NCI-H2171 treated with DMSO at 0.1 percent for 48 hours (cell line): ENCODE results near the gene MRNIP.
"Not testable (repeated sequence)": the region's sequence is repeated elsewhere in the genome, so short reads cannot be mapped to it uniquely, and the experiment has no call there.

Source experiments
- DNase-seq: peaks from one replicate; lab custom pipeline; 2025; lab: John Stamatoyannopoulos, UW

MRNIP gene

GRCh38 chr5:179871533-179871932 lies 12.9 kb upstream of the MRNIP start:
- DNase-seq, result not testable (repeated sequence)

DNA sequence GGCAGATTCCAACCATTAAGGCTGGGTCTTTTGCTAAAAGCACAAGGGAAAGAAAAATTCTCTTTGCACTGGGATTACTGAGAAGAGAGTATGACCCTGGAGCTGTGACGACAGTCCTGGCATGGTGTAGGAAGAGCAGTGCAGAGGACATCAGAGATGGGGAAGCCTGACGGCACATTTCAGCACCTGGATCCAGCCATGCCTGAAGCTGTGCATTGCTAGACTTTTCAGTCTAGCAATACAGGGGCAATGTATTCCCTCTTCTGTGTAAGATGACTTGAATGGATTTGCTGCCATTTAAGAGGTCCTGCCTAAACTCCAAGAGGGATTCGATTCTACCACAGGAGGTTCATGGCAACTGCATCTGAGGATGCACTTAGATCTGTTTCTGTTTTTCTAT lies 12.3 kb upstream of the MRNIP start:
- DNase-seq, result no peak

GRCh38 chr5:179870403-179870903 lies 11.8 kb upstream of the MRNIP start:
- no peak for DNase-seq

DNA sequence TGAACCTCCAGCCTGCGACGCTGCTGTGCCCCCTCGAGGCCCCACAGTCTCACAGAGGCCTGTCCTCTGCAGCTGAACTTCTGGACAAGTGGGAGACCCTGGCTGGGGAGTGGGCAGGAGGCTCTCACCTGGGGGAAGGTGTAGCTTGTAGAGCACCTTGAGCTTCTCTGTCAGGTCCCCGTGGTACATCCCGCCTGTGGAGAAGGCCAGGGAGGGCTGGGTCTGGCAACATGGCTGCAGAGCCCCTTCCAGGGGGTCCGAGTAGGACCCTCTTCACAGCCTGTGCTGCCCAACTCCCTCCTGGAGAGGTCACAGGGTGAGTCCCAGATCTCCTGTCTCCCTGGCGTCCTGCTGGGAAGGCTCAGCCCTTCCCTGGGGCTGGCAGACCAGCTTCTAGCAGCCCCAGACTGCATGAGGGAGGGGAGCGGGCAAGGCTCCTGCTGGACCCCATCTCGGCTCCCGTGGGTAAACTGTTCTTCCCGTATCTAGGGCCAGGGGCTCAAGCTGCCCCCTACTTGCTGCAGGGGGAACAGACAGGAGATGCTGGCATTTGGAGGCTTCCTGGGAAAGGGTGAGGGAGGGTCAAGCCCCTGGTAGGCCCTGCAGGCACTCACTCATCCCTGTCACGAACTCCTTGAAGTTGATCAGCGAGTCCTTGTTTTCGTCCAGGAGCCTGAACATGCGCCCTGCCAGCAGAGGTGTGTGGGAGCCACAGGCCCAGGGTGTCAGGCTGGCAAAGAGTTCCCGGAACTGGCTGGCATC lies 11.2 kb upstream of the MRNIP start:
- DNase-seq, result no peak

- DNase-seq, result no peak
Observed at GRCh38 chr5:179869101-179869500, 10.5 kb upstream of the MRNIP start.

DNA sequence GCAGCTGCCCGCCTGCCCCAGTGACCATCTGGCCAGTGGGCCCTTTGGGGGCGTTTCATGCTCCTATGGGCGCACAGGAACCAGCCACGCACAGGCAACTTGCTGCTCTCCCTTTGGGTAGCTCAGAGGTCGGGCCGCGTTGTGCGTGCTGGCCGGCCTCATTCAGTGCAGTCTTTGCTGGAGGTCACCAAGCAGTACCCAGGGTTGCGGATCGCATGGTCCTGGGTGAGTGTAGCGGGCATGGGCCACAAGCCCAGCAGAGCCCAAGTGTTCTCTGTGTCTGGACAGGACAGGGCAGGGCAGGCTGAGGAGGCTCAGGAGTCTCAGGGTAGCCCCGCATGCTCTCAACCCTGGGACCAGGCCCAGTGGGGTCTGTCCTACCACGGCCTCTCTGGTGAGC lies 9.9 kb upstream of the MRNIP start:
- DNase-seq, result no peak

GRCh38 chr5:179867476-179867875 lies 8.9 kb upstream of the MRNIP start:
- no peak for DNase-seq

DNA sequence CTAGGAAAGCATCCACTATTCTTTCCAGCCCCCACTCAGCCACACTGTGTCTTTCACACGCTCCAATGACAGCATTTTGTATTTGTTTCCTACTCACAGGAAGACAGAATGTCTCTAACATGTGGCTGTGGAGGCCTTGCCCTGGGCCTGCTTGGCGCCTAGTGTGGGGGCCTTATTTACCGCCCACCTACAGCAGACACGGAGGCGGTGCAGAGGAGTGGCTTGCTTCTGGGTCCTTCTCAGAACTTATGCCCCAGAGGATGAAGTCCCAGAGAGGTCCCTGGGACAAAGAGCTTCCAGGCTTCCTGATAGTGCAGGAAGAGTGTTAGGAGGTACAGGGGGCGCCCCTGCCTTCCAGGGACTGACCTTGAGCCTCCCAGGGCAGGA lies 8.5 kb upstream of the MRNIP start:
- no peak for DNase-seq

- DNase-seq, result no peak
Observed at GRCh38 chr5:179866241-179867078, 7.8 kb upstream of the MRNIP start.

DNA sequence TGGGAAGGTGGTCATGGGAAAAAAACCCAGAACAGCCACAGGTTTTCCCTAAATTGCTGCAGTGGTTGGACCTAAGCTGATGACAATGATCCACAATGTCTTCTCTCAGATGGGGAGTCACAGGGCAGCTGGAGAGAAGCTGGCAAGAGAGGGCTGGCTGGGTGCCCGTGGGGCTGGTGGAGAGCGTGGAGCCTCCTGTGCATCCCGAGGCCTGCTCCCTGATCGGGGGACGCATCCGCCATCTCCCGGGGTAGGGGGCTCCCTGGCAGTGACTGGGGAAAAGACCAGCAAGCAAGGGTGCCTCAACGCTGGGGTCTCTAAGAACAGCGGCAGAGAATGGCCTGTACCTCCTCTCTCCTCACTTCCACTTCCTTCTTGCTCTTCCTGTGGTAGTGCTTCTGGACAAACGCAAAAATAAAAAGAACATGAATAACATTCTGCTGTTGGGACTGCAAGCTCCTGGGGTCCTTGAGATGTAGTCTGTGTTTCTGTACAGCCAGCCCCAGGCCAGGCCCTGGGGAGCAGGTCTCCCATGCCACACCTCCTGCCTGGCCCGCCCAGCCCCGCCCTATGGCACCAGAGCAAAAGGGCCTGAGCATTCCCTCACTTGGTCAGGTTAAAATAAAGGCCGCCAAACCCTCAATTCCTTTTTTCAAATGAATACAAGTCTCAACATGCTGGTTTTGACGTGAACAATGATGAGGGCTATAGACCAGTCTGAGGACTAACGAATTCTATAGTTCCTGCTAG lies 7.0 kb upstream of the MRNIP start:
- no peak for DNase-seq

DNA sequence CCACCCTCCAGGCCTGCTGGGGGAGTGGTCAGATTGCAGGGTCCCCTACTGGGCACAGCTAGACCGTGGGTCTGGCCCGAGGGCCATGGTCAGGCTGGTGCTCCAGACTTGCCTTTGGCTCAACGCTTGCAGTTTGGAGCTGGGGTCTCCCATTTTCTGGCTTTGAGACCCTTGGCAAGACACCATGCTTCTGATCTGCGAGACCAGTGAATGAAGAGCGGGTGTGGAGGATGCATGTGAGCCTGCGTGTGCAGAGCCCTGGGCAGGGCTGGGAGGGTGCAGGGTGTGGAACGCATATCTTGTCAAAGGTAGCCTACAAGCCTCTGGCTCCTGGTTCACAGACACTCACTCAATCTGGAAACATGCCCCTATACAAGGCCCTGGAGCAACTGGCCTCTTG lies 6.1 kb upstream of the MRNIP start:
- no peak for DNase-seq

DNA sequence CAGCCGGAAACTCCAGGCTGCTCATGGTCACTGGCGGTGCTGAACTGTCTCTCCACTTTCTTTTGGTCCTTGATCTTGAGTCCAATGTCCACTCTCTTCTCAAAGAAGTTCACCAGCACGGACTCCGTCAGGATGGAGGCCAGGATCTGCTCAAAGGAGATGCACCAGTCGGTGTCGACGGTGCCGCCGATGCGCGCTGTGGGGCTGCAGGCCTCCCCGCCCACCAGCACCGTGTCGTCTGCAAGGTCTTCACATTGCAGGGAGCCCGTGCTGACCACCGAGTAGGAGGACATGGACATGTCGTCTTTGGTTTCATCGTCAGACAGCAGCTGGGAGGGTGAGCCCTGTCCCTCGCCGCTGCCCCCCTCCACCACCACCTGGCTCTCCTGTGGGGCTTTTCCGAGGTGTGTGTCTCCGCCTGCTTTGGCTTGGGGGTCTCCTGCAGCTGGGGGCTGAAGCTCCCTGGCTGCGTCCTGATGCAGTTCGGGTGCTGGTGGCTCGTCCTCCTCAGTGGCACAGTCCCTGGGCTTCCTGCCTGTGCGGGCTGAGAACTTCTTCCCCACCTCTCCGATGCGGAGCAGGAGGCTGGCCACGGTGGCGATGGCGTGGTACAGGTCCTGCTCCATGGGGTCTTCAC lies 5.0 kb upstream of the MRNIP start:
- DNase-seq, result no peak

DNA sequence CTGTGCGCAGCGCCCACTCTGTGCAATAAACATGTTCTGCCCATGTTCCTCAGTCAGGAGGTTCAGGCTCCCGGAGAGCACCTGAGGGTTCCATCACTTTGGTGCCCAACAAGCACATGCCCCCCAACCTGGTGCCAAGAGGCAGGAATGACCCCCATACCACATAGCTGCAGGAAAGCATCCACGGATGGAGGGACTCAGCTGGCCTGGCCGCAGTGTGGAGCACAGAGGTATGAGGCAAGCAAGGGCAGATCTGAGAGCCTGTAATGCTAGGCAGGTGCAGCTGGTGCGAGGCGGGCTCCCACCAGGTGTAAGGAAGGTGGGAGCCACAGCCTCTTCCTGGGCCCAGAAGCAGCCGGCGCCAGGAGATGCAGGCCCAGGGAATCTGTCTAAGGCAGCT lies 4.3 kb upstream of the MRNIP start:
- DNase-seq, result no peak

DNA sequence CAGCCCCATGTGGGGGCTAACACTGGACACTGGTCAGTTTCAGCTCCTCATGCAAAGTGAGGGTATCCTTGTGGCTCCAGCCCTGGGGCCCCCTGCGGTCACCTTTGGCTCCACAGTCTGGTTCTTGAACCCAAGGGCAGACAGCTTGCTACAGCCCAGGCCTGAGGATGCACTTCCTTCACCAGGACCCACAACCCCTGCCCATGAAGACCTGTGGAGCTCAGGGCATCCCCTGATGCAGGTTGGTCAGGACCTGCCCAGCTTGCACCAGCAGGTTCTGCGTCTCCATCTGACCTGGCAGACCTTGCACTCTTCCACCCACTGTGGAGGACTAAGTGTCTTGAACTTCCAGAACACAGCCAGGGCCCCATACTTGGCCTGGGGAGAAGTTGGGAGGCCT lies 3.7 kb upstream of the MRNIP start:
- DNase-seq, result no peak

- no peak for DNase-seq
Observed at GRCh38 chr5:179860301-179860700, 1.7 kb upstream of the MRNIP start.

DNA sequence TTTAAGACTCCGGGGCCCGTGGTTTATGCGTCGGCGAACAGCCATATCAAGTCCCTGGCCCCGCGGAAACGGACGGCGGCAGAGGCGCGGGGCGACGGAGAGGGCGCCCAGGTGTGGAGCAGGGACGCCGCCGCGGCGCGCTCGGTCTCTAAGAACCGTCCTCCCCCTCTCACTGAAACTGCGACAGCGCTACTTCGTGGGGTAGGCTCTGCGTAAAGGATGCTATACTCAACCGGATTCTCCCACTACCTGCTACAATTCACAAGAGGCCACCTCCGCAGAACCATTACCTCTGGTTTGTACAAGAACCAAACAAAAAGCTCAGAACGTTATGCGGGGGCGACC lies 404 bp downstream of the MRNIP start:
- no peak for DNase-seq

- no peak for DNase-seq
Observed at GRCh38 chr5:179854356-179854755, 4.3 kb downstream of the MRNIP start.

GRCh38 chr5:179852993-179853547 lies 5.5 kb downstream of the MRNIP start:
- no peak for DNase-seq

GRCh38 chr5:179841621-179842020 lies 17.0 kb downstream of the MRNIP start:
- no peak for DNase-seq

DNA sequence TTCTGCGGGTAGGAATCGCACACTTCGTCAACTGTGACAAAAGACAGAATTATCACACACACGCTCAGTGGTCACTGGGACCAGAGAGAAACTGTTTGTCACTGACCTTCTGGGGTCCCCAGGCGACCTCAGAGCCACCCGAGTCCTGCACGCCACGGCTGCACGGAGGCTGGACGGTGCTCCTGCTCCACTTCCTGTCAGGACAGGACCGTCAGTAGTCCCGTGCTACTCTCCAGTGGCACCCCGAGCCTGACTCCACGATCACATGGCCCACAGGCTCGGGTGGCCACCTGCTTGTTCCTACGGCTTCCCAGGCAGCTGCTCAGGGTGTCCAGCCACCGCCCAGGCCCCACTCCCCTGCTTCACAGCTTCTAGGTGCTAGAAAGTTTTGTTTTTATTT lies 17.9 kb downstream of the MRNIP start:
- no peak for DNase-seq

- no peak for DNase-seq
Observed at GRCh38 chr5:179840321-179840720, 18.3 kb downstream of the MRNIP start.
